Mesendoderm (in vitro differentiated cells): ENCODE data around the gene SMIM45.

Experiments used
- DNase-seq: peaks from one replicate; pipeline ENCODE4 v3.0.0; 2013
- H2AK5ac ChIP-seq: 2 replicates; pipeline ENCODE4 v1.6.1; 2013; ENCODE audit warnings: low read length, inconsistent platforms
- H2BK120ac ChIP-seq: 2 replicates; pipeline ENCODE4 v1.6.1; 2013; ENCODE audit warnings: low read depth, mild to moderate bottlenecking, low read length, moderate library complexity, mixed read lengths
- H2BK15ac ChIP-seq: replicated peaks from 2 replicates; pipeline ENCODE4 v1.6.1; 2013; ENCODE audit warnings: low read depth, mild to moderate bottlenecking, moderate library complexity
- H2BK5ac ChIP-seq: 2 replicates; pipeline ENCODE4 v1.6.1; 2013; ENCODE audit warnings: low read length, inconsistent platforms
- H3K18ac ChIP-seq: 2 replicates; pipeline ENCODE4 v1.6.1; 2013; ENCODE audit warnings: mild to moderate bottlenecking, low read length, mixed read lengths
- H3K23ac ChIP-seq: one replicate; pipeline ENCODE4 v1.6.1; 2013; ENCODE audit warnings: low read length
- H3K27ac ChIP-seq: 2 replicates; pipeline ENCODE4 v1.5.1; 2013; ENCODE audit warnings: low read depth, mild to moderate bottlenecking, inconsistent platforms, low read length, moderate library complexity
- H3K27me3 ChIP-seq: 2 replicates; pipeline ENCODE4 v1.6.1; 2013; ENCODE audit warnings: low read length, control low read depth, mild to moderate bottlenecking, inconsistent platforms; ENCODE audit not compliant: insufficient read depth, poor library complexity
- H3K36me3 ChIP-seq: 2 replicates; pipeline ENCODE4 v1.6.1; 2013; ENCODE audit warnings: low read length, inconsistent platforms; ENCODE audit not compliant: control insufficient read depth, insufficient read depth
- H3K4ac ChIP-seq: one replicate; pipeline ENCODE4 v1.6.1; 2013; ENCODE audit warnings: low read depth, mild to moderate bottlenecking, low read length, moderate library complexity
- H3K4me1 ChIP-seq: 2 replicates; pipeline ENCODE4 v1.6.1; 2013; ENCODE audit warnings: low read depth, low read length, inconsistent platforms; ENCODE audit not compliant: control insufficient read depth
- H3K4me2 ChIP-seq: 2 replicates; pipeline ENCODE4 v1.6.1; 2013; ENCODE audit warnings: low read length
- H3K4me3 ChIP-seq: 2 replicates; pipeline ENCODE4 v1.5.1; 2013; ENCODE audit warnings: mild to moderate bottlenecking, low read length
- H3K56ac ChIP-seq: one replicate; pipeline ENCODE4 v1.6.1; 2013; ENCODE audit warnings: low read length
- H3K79me1 ChIP-seq: 2 replicates; pipeline ENCODE4 v1.6.1; 2013; ENCODE audit warnings: low read length, inconsistent platforms
- H3K79me2 ChIP-seq: 2 replicates; pipeline ENCODE4 v1.6.1; 2013; ENCODE audit warnings: mild to moderate bottlenecking, low read length; ENCODE audit not compliant: control insufficient read depth, insufficient read depth
- H3K9ac ChIP-seq: 2 replicates; pipeline ENCODE4 v1.6.1; 2013; ENCODE audit warnings: low read length, inconsistent platforms
- H4K5ac ChIP-seq: one replicate; pipeline ENCODE4 v1.6.1; 2013; ENCODE audit warnings: low read length
- H4K8ac ChIP-seq: one replicate; pipeline ENCODE4 v1.6.1; 2013; ENCODE audit warnings: low read depth, mild to moderate bottlenecking, control low read depth, low read length, moderate library complexity
- WGBS: extraction: QIAGEN DNeasy Blood & Tissue Kit; methylation state at CpG from one replicate; pipeline ENCODE4 v1.1.7; 2013; ENCODE audit warnings: low lambda C conversion rate, missing lambda C conversion rate; ENCODE audit not compliant: insufficient coverage; ENCODE audit errors: extremely low coverage; 5-methylcytosine and 5-hydroxymethylcytosine counted together

Gene SMIM45

GRCh38 chr22:41976070-41976901, 24.3 kb downstream of the SMIM45 start:
- no peaks in the 10 kb centered on the region for H3K4me1 ChIP-seq
- no peak overlapping the region for H2BK120ac ChIP-seq
- WGBS: no CpG with 5 or more reads among the region's 72 CpGs
- no peak overlapping the region for H2BK5ac ChIP-seq
- no peak overlapping the region for H2BK15ac ChIP-seq
- no peaks in the 10 kb centered on the region for H3K79me1 ChIP-seq
- H3K27ac ChIP-seq: no peak overlapping the region
- no peak overlapping the region for H4K8ac ChIP-seq
- peak overlapping the region; percentile 66 for H3K4me2 ChIP-seq
- H2AK5ac ChIP-seq: no peak overlapping the region
- peaks cover 20% of the 10 kb centered on the region for H3K27me3 ChIP-seq
- H3K9ac ChIP-seq: peak overlapping the region; percentile 44
- no peak overlapping the region for H4K5ac ChIP-seq
- no peak overlapping the region for H3K23ac ChIP-seq
- no peaks in the 10 kb centered on the region for H3K36me3 ChIP-seq
- H3K79me2 ChIP-seq: no peaks in the 10 kb centered on the region
- peak overlapping the region; percentile 60 for H3K56ac ChIP-seq
- H3K4me3 ChIP-seq: no peak overlapping the region
- no peak overlapping the region for H3K4ac ChIP-seq
- no peak overlapping the region for H3K18ac ChIP-seq
- no peak for DNase-seq

DNA sequence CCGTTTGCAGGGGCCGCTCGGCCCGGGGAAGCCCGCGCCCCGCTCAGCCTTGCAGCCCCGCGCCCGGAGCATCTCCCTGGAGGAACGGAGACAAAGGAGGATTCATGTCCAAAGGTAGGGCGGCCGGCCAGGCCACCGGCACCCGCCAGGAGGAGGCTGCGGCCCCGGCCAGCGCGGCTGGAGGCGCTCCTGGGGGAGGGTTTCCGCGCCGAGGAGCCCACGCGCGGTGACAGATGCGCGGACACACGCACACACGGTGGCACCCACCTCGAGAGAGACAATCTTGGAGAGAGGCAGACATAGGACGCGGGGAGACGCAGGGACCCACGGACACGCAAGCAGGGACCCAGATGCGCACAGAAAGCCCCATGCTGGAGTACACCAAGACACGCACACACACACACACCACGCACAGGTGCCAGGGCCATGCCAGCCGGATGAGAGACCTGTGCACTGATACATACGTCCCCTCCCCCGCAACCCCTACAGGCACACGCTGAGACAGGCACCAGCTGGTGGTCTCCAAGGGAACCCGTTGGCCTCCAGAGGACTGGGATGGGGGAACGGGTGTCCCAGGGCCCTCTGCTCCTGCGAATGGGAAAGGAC, 25.1 kb downstream of the SMIM45 start:
- Histone ChIP-seq H3K4me2 (peak overlapping the region; percentile 59), H3K27me3 (peaks cover 20% of the 10 kb centered on the region), H3K79me2 (no peaks in the 10 kb centered on the region), H4K8ac (no peak overlapping the region), H2BK15ac (no peak overlapping the region), H3K56ac (peak overlapping the region; percentile 44), H3K79me1 (no peaks in the 10 kb centered on the region), H3K9ac (peak overlapping the region; percentile 45), H3K36me3 (no peaks in the 10 kb centered on the region), H4K5ac (no peak overlapping the region), H3K4me1 (no peaks in the 10 kb centered on the region), H2BK5ac (no peak overlapping the region), H3K4me3 (no peak overlapping the region), H3K18ac (no peak overlapping the region), H2BK120ac (no peak overlapping the region), H3K27ac (no peak overlapping the region), H3K4ac (no peak overlapping the region), H3K23ac (no peak overlapping the region), H2AK5ac (no peak overlapping the region)
- DNase-seq: no peak
- no CpG with 5 or more reads among the region's 46 CpGs for WGBS

- no peak overlapping the region for H2BK5ac ChIP-seq
- peak overlapping the region; percentile 24 for H3K23ac ChIP-seq
- no peaks in the 10 kb centered on the region for H3K79me1 ChIP-seq
- H4K5ac ChIP-seq: no peak overlapping the region
- no peaks in the 10 kb centered on the region for H3K36me3 ChIP-seq
- no peak overlapping the region for H3K27ac ChIP-seq
- no peak overlapping the region for H3K18ac ChIP-seq
- H3K4me2 ChIP-seq: no peak overlapping the region
- peaks cover 20% of the 10 kb centered on the region for H3K27me3 ChIP-seq
- H3K9ac ChIP-seq: no peak overlapping the region
- H3K56ac ChIP-seq: no peak overlapping the region
- no peak for DNase-seq
- H3K79me2 ChIP-seq: no peaks in the 10 kb centered on the region
- no CpG with 5 or more reads among the region's 1 CpG for WGBS
- no peak overlapping the region for H2AK5ac ChIP-seq
- H2BK15ac ChIP-seq: no peak overlapping the region
- H3K4ac ChIP-seq: no peak overlapping the region
- no peaks in the 10 kb centered on the region for H3K4me1 ChIP-seq
- no peak overlapping the region for H4K8ac ChIP-seq
- H2BK120ac ChIP-seq: no peak overlapping the region
- no peak overlapping the region for H3K4me3 ChIP-seq
Observed at GRCh38 chr22:41978732-41979131, 26.8 kb downstream of the SMIM45 start.

DNA sequence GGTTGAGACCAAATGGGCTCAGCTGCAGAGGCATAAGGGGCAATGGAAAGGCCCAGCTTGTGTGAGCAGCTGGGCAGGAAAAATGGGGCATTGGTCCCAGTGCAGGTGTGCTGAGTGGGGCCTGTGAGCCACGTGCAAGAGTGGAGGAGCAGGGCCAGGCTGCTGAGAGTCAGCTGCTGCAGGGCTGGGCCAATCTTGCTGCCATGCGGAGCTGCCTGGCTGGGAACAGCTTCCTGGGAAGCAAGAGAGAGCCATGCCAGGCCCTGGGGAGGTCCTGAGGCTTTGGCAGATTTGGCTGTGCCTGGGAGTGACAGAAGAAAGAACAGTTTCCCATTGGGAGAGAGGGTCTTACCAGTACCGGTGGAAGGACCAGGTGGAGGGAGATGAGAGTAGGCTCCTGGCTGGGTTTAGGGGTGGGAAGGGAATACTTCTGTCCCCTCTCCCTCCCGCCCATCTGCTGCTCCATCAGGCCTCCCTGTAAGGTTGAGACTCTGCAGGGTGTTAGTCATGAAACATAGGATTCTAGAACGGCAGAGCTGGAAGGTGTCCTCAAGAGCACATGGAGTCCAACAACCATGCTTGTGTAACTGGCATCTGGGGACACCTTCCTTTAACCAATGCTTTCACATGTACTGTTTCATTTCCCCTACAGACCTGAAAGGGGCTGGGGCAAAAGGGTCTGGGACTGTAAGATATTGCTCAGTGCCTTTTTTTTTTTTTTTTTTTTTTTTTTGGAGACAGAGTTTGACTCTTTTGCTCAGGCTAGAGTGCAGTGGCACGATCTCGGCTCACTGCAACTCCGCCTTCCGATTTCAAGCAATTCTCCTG, 27.7 kb downstream of the SMIM45 start:
- Histone ChIP-seq H3K4ac (no peak overlapping the region), H2BK120ac (no peak overlapping the region), H2BK5ac (no peak overlapping the region), H4K5ac (no peak overlapping the region), H2AK5ac (no peak overlapping the region), H3K56ac (no peak overlapping the region), H3K4me3 (no peak overlapping the region), H4K8ac (no peak overlapping the region), H3K18ac (no peak overlapping the region), H3K27ac (no peak overlapping the region), H3K4me1 (no peaks in the 10 kb centered on the region), H3K4me2 (no peak overlapping the region), H2BK15ac (no peak overlapping the region), H3K23ac (no peak overlapping the region), H3K79me2 (no peaks in the 10 kb centered on the region), H3K9ac (no peak overlapping the region), H3K36me3 (no peaks in the 10 kb centered on the region), H3K79me1 (no peaks in the 10 kb centered on the region), H3K27me3 (peaks cover 20% of the 10 kb centered on the region)
- DNase-seq: no peak
- WGBS: no CpG with 5 or more reads among the region's 9 CpGs

DNA sequence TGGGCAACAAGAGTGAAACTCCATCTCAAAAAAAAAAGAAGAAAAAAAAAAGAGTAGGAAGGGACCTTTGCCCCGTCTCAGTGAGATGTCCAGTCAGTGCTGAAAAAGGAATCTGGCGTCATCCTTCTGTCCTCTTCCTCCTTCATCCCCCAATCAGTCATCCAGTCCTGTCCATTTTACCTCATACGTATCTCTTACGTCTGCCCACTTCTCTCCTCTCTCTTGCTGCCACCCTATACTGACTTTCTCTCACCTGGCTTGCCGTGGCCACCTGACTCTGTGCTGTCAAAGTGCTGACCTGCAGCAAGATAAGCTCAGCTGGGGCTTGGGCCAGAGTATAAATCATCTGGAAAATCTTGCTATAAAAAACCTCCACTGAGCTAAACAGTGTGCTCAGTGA, 30.9 kb downstream of the SMIM45 start:
- H2BK15ac ChIP-seq: no peak overlapping the region
- WGBS: no CpG with 5 or more reads among the region's 5 CpGs
- no peak overlapping the region for H3K18ac ChIP-seq
- no peaks in the 10 kb centered on the region for H3K79me1 ChIP-seq
- H2BK5ac ChIP-seq: no peak overlapping the region
- no peak overlapping the region for H3K27ac ChIP-seq
- H3K23ac ChIP-seq: no peak overlapping the region
- no peak overlapping the region for H3K56ac ChIP-seq
- no peaks in the 10 kb centered on the region for H3K4me1 ChIP-seq
- no peaks in the 10 kb centered on the region for H3K27me3 ChIP-seq
- no peak overlapping the region for H3K4me3 ChIP-seq
- no peaks in the 10 kb centered on the region for H3K36me3 ChIP-seq
- H3K9ac ChIP-seq: no peak overlapping the region
- no peak overlapping the region for H3K4me2 ChIP-seq
- DNase-seq: no peak
- H4K5ac ChIP-seq: no peak overlapping the region
- no peak overlapping the region for H2BK120ac ChIP-seq
- no peak overlapping the region for H3K4ac ChIP-seq
- no peak overlapping the region for H2AK5ac ChIP-seq
- H4K8ac ChIP-seq: no peak overlapping the region
- no peaks in the 10 kb centered on the region for H3K79me2 ChIP-seq
